Hepatocyte (in vitro differentiated cells): ENCODE data around the gene PTCD1.

ENCODE experiments used
- CTCF ChIP-seq: fragments of 200-600 bp; sonication (generic); IDR thresholded peaks from 2 replicates; pipeline ENCODE4 v1.5.1; 2016; ENCODE audit warnings: antibody characterized with exemption, mild to moderate bottlenecking; ENCODE audit not compliant: poor library complexity
- EZH2 ChIP-seq: fragments of 200-600 bp; sonication (generic); IDR thresholded peaks from 2 replicates; pipeline ENCODE4 v1.6.1; 2016; ENCODE audit warnings: antibody characterized with exemption, mild to moderate bottlenecking, borderline replicate concordance
- EZH2phosphoT487 ChIP-seq: fragments of 200-600 bp; sonication (generic); IDR thresholded peaks from one replicate; pipeline ENCODE4 v1.6.1; 2018; ENCODE audit warnings: antibody characterized with exemption, mild to moderate bottlenecking, low read depth, moderate library complexity; ENCODE audit not compliant: unreplicated experiment, severe bottlenecking

GRCh38 chr7:99407872-99408378 is 30.7 kb downstream of the PTCD1 start:
- TF ChIP-seq CTCF (no peak), EZH2 (no peak), EZH2phosphoT487 (no peak)
